ENCODE results near the gene IL1A.
A peak's percentile ranks its signal among the peaks of the same experiment; 100 is the strongest.

Gene IL1A

GRCh38 chr2:112751451-112752197 lies 32.7 kb downstream of the IL1A start:
- Mint-ChIP-seq H3K4me1 (peaks cover 15% of the 10 kb centered on the region), H3K9me3 (no peaks in the 10 kb centered on the region), H3K4me3 (no peak overlapping the region), H3K27me3 (no peaks in the 10 kb centered on the region), H3K27ac (no peak overlapping the region), H3K36me3 (no peaks in the 10 kb centered on the region)
- no peak for ATAC-seq (ENCODE audit: low read depth)
- no peak for DNase-seq (ENCODE audit: low spot score in 2 of 2)

DNA sequence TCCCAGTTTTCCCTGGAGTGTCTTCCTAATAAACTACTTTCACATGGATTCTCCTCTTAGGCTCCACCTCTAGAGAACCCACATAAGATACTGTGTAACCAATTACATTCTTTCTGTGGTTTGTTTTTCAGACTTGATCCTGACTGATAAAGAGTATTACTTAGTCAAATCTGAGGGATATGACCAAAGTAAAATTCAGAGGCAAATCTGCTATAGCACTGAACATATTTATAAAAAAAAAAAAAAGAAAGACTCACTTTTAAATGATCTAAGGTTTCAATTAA lies 33.8 kb downstream of the IL1A start:
- Mint-ChIP-seq H3K4me3 (no peak overlapping the region), H3K4me1 (peaks cover 13% of the 10 kb centered on the region)

DNA sequence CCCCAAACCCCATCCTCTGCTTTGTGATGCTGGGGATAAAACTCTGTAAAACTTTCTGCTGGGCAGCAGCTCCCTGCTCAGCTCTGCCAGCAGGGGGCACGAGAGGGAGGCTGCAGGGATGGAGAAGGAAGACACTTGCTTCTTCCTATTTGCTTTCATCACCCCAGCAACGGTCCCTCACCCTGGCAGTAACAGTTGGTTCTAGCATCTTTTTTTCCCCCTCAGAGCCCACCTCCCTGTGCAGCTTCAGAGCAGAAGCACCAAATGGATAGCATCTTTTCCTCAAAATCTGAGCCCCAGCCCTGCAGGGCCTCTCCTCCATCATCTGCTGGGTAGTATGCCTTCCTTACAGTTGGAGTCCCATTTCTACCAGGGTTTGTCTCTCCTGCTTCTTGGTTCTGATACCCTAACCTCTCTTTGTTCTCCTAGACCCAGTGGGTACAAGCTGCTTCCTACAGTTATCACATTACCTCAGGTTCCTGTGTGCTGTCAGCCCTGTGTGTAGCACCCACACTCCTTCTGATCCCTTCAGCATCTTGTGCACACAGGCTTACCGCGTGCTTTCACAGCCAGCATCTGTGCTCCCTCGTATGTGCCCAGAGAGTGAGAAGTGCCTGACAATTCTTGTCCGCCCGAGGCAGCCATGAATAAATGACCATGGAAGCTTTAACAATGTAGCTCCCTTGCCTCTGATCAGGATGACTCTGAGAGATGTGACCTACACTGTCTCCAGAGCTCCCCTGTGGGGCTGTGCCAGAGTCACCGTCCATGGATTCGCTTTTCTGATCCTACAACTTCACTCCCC lies 34.3 kb downstream of the IL1A start:
- Mint-ChIP-seq H3K4me1 (peaks cover 13% of the 10 kb centered on the region), H3K27ac (peak overlapping the region; percentile 74), H3K27me3 (no peaks in the 10 kb centered on the region), H3K36me3 (no peaks in the 10 kb centered on the region), H3K9me3 (no peaks in the 10 kb centered on the region), H3K4me3 (peak overlapping the region; percentile 57)
- ATAC-seq (ENCODE audit: low read depth): peak; percentile 94
- peak; percentile 77 to 81 for DNase-seq (ENCODE audit: low spot score in 2 of 2)

More for the DNA sequence above, 33.8 kb downstream of the IL1A start:
- no peak for ATAC-seq (ENCODE audit: low read depth)
- Mint-ChIP-seq H3K36me3 (no peaks in the 10 kb centered on the region), H3K27ac (peak overlapping the region; percentile 74), H3K27me3 (no peaks in the 10 kb centered on the region), H3K9me3 (no peaks in the 10 kb centered on the region)
- DNase-seq (ENCODE audit: low spot score in 2 of 2): no peak

- Mint-ChIP-seq H3K27ac (no peak overlapping the region), H3K4me3 (no peak overlapping the region), H3K27me3 (no peaks in the 10 kb centered on the region), H3K36me3 (no peaks in the 10 kb centered on the region), H3K9me3 (no peaks in the 10 kb centered on the region), H3K4me1 (no peaks in the 10 kb centered on the region)
- ATAC-seq (ENCODE audit: low read depth): no peak
- no peak for DNase-seq (ENCODE audit: low spot score in 2 of 2)
Observed at GRCh38 chr2:112740527-112740926, 43.8 kb downstream of the IL1A start.

- Mint-ChIP-seq H3K9me3 (no peaks in the 10 kb centered on the region), H3K4me3 (no peak overlapping the region), H3K36me3 (no peaks in the 10 kb centered on the region), H3K4me1 (no peaks in the 10 kb centered on the region), H3K27ac (no peak overlapping the region), H3K27me3 (no peaks in the 10 kb centered on the region)
- DNase-seq (ENCODE audit: low spot score in 2 of 2) (no peak), ATAC-seq (ENCODE audit: low read depth) (no peak)
Observed at GRCh38 chr2:112737542-112738232, 46.6 kb downstream of the IL1A start.

DNA sequence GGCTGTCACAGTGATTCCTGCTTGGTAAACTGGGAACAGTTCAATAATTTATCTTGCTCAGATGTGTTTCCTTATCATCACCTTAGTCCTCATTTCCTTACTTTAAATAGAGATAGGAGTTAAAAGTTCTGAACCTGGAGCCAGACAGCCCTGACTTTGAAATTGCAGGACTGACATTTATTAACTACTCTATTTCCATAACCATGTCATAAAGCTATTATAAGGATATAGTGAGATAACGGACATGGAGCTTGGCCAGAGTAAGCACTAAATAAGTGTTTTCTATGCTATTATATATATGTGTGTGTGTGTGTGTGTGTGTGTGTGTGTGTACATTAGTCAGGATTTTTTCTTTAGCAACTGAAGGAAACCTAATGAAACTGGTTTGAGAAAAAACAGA lies 50.4 kb downstream of the IL1A start:
- Mint-ChIP-seq H3K4me1 (no peaks in the 10 kb centered on the region), H3K9me3 (no peaks in the 10 kb centered on the region), H3K4me3 (no peak overlapping the region), H3K27me3 (no peaks in the 10 kb centered on the region), H3K36me3 (no peaks in the 10 kb centered on the region), H3K27ac (no peak overlapping the region)
- ATAC-seq (ENCODE audit: low read depth) (no peak), DNase-seq (ENCODE audit: low spot score in 2 of 2) (no peak)

DNA sequence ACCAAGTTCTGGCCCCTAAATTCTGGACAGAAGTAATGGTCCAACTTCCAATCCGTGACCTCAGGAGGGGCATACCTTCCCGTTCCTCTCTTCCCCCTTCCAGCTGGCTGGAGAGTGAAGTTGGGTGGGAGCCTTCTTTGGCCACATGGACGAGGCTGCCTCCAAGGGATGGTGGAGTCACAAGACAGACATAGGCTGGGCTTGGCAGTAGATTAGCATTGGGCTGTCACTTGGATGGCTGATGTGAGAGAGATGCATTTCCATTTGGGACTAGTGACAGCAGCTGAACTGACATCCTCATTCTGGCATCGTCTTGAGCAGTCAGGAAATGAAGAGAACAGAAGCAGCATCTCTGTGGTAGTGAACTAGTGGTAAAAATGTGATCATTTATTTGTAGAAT lies 50.8 kb downstream of the IL1A start:
- no peaks in the 10 kb centered on the region for H3K36me3 Mint-ChIP-seq
- no peak for DNase-seq (ENCODE audit: low spot score in 2 of 2)
- no peaks in the 10 kb centered on the region for H3K4me1 Mint-ChIP-seq
- ATAC-seq (ENCODE audit: low read depth): no peak
- H3K4me3 Mint-ChIP-seq: no peak overlapping the region
- no peaks in the 10 kb centered on the region for H3K27me3 Mint-ChIP-seq
- no peaks in the 10 kb centered on the region for H3K9me3 Mint-ChIP-seq
- no peak overlapping the region for H3K27ac Mint-ChIP-seq

GRCh38 chr2:112731479-112731878 lies 52.8 kb downstream of the IL1A start:
- peaks cover 4% of the 10 kb centered on the region for H3K4me1 Mint-ChIP-seq

GRCh38 chr2:112730791-112731190 lies 53.5 kb downstream of the IL1A start:
- Mint-ChIP-seq H3K36me3 (no peaks in the 10 kb centered on the region), H3K27ac (no peak overlapping the region), H3K9me3 (no peaks in the 10 kb centered on the region), H3K27me3 (no peaks in the 10 kb centered on the region), H3K4me1 (peaks cover 8% of the 10 kb centered on the region), H3K4me3 (no peak overlapping the region)
- ATAC-seq (ENCODE audit: low read depth) (no peak), DNase-seq (ENCODE audit: low spot score in 2 of 2) (no peak)

More at GRCh38 chr2:112731479-112731878, 52.8 kb downstream of the IL1A start:
- Mint-ChIP-seq H3K27me3 (no peaks in the 10 kb centered on the region), H3K4me3 (no peak overlapping the region), H3K36me3 (no peaks in the 10 kb centered on the region), H3K9me3 (no peaks in the 10 kb centered on the region), H3K27ac (no peak overlapping the region)
- DNase-seq (ENCODE audit: low spot score in 2 of 2) (no peak), ATAC-seq (ENCODE audit: low read depth) (no peak)

GRCh38 chr2:112730216-112730615 lies 54.1 kb downstream of the IL1A start:
- no peak for ATAC-seq (ENCODE audit: low read depth)
- Mint-ChIP-seq H3K27ac (no peak overlapping the region), H3K4me1 (peaks cover 9% of the 10 kb centered on the region), H3K4me3 (no peak overlapping the region), H3K9me3 (no peaks in the 10 kb centered on the region), H3K36me3 (no peaks in the 10 kb centered on the region), H3K27me3 (no peaks in the 10 kb centered on the region)
- no peak for DNase-seq (ENCODE audit: low spot score in 2 of 2)

DNA sequence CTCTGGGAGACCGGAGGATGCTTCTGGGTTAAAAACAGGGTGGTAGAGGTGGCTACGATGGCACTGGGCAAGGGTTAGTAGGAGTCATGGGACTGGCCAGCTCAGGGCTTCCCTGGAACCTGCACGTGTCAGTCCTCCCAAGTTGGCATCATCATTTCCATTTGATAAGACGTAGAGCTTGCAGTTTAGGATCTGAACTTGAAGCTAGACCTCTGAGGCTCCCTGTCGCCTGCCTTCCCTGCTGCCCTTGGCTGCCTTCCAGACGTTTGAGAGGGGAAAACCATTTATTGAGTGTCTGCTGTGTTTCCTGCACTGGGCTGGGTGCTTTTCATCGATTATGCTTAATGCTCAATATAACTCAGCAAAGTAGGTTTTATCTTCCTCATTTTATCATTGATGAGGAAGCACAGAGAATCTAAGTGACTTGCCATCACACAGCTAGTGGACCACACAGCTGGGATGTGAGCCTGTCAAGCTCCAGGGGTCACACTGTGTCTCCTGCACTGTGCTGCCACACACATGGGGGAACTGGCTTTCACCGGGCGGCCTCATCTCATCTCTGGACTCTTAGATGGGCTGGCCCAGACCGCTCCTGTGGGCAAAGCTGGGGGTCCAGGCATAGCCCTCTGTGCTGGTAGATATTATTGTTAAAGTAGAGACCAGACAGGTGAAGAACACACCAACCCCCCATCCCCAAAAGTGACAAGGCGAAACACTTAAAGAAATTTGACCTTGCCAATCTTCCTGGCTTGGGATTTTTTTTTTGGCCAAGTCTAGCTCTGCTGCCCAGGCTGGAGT lies 55.7 kb downstream of the IL1A start:
- Mint-ChIP-seq H3K4me1 (peaks cover 12% of the 10 kb centered on the region), H3K27me3 (no peaks in the 10 kb centered on the region), H3K27ac (no peak overlapping the region), H3K36me3 (no peaks in the 10 kb centered on the region), H3K9me3 (no peaks in the 10 kb centered on the region), H3K4me3 (no peak overlapping the region)
- ATAC-seq (ENCODE audit: low read depth): no peak
- DNase-seq (ENCODE audit: low spot score in 2 of 2): no peak

GRCh38 chr2:112728029-112728362 lies 56.3 kb downstream of the IL1A start:
- Mint-ChIP-seq H3K27me3 (no peaks in the 10 kb centered on the region), H3K27ac (no peak overlapping the region)

DNA sequence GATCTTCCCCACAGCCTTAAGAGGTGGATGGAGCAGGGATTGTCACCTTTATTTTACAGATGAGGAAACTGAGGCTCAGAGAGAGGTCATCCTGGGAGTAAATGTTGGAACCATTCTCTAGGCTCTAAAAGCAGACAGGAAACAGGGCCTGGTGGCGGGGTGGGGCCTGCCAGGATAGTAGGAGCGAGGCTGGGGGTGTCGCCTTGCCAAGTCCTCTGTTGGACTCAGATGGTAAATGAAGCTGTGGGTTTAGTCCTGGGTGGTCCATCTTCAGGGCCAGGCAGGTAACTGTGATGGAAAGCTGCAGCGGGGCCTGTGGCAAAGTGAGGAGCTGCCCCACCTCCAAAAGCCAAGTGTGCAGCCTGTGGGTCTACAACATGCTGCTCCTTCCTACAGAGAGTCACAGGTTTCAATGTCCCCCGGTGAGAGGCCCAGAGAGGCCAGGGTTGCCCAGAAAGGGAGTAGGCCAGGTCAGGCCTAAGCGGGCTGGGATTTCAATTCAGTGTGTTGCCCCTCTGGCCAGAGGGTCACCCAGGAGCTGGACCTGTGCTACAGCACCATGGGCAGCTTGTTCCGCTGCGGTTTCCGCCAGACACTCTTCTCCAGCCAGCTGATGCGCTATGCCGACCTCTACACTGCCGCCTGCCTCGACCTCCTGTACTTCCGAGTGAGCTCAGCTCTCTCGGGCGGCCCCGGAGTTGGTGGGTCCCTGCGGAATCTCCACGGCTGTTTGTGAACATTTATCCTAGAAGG lies 56.8 kb downstream of the IL1A start:
- ATAC-seq (ENCODE audit: low read depth) (no peak), DNase-seq (ENCODE audit: low spot score in 2 of 2) (no peak)
- Mint-ChIP-seq H3K4me3 (no peak overlapping the region), H3K27ac (no peak overlapping the region), H3K27me3 (no peaks in the 10 kb centered on the region), H3K36me3 (no peaks in the 10 kb centered on the region), H3K9me3 (no peaks in the 10 kb centered on the region), H3K4me1 (peaks cover 12% of the 10 kb centered on the region)

More at GRCh38 chr2:112728029-112728362, 56.3 kb downstream of the IL1A start:
- Mint-ChIP-seq H3K4me3 (no peak overlapping the region), H3K36me3 (no peaks in the 10 kb centered on the region), H3K9me3 (no peaks in the 10 kb centered on the region), H3K4me1 (peaks cover 12% of the 10 kb centered on the region)
- ATAC-seq (ENCODE audit: low read depth): no peak
- DNase-seq (ENCODE audit: low spot score in 2 of 2): no peak

All from memory B cell (primary cell).